Loucy (cell line): ENCODE data around the gene TSPEAR.

Experiments used
- CTCF ChIP-seq: fragments of 200-600 bp; sonication (generic); conservative IDR thresholded peaks from 2 replicates; pipeline ENCODE4 v1.5.1; 2014; ENCODE audit warnings: mild to moderate bottlenecking, antibody characterized with exemption, low read length
- EZH2phosphoT487 ChIP-seq: fragments of 200-600 bp; IDR thresholded peaks from 2 replicates; pipeline ENCODE4 v1.6.1; 2018; ENCODE audit warnings: antibody characterized with exemption, mild to moderate bottlenecking, moderate library complexity, borderline replicate concordance

- TF ChIP-seq CTCF (no peak), EZH2phosphoT487 (no peak)
These were observed 66.5 kb downstream of the TSPEAR start for GRCh38 chr21:44644878-44645277.
